ENCODE data around the gene KLC4.

Gene KLC4

DNA sequence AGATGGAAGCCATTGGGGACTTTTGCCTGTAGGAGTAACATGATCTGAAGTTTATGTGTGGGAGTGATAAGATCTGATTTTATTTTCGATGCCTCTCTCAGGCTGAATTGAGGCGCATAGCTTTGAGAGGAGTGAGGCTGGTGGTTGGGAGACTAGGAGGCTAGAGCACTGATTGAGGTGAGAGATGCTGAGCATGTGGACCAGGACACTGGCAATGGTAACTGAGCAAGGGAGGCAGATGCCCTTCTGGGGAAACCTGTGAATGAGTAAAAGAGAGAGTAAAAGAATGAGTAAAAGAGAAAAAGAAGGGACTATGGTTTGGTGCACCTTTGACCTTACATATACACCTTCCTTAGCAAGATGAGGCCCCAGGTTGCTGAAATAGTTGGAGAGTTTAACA is 35.0 kb upstream of the KLC4 start:
- TF ChIP-seq, protein P1, sequence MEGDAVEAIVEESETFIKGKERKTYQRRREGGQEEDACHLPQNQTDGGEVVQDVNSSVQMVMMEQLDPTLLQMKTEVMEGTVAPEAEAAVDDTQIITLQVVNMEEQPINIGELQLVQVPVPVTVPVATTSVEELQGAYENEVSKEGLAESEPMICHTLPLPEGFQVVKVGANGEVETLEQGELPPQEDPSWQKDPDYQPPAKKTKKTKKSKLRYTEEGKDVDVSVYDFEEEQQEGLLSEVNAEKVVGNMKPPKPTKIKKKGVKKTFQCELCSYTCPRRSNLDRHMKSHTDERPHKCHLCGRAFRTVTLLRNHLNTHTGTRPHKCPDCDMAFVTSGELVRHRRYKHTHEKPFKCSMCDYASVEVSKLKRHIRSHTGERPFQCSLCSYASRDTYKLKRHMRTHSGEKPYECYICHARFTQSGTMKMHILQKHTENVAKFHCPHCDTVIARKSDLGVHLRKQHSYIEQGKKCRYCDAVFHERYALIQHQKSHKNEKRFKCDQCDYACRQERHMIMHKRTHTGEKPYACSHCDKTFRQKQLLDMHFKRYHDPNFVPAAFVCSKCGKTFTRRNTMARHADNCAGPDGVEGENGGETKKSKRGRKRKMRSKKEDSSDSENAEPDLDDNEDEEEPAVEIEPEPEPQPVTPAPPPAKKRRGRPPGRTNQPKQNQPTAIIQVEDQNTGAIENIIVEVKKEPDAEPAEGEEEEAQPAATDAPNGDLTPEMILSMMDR (IDR thresholded peaks at IDR 0.05; ENCODE audit: low read depth, low read length, missing control alignments): no peak
- no peak for DNase-seq (ENCODE audit: extremely low read depth, low read depth)
- no peak overlapping the region for H3K4me3 ChIP-seq (replicated peaks; ENCODE audit: low read depth, low read length)

DNA sequence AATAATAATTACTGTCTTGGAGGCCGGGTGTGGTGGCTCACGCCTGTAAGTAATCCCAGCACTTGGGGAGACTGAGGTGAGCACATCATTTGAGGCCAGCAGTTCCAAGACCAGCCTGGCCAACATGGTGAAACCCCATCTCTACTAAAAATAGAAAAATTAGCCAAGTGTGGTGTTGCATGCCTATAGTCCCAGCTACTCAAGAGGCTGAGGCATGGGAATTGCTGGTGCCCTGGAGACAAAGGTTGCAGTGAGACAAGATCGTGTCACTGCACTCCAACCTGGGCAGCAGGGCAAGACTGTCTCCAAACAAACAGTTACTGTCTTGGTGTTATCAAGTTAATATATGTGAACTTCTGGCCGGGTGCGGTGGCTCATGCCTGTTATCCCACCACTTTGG is 33.1 kb upstream of the KLC4 start:
- TF ChIP-seq, protein P1 (IDR thresholded peaks at IDR 0.05; ENCODE audit: low read depth, low read length, missing control alignments): no peak
- no peak overlapping the region for H3K4me3 ChIP-seq (replicated peaks; ENCODE audit: low read depth, low read length)
- no peak for DNase-seq (ENCODE audit: extremely low read depth, low read depth)

DNA sequence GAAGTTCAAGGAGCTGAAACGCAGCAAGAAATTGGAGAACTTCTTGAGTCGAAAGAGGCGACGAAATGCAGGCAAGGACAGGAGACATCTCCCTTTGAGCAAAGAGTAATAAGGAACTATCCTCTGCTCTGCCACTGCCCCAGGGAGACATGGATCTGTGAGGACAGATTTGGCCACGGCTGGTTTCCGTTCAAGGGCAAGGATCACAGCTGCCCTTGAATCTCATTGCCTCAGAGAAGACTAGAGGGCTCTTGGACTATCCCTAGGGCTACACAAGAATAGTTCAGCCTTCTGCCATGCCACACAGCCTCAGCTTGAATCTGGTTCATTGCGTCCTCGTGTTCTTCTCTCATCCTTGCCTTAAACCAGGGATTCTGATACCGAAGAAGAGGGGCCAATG is 30.3 kb upstream of the KLC4 start:
- DNase-seq (ENCODE audit: extremely low read depth, low read depth): no peak
- no peak overlapping the region for H3K4me3 ChIP-seq (replicated peaks; ENCODE audit: low read depth, low read length)
- TF ChIP-seq, protein P1 (IDR thresholded peaks at IDR 0.05; ENCODE audit: low read depth, low read length, missing control alignments): no peak

DNA sequence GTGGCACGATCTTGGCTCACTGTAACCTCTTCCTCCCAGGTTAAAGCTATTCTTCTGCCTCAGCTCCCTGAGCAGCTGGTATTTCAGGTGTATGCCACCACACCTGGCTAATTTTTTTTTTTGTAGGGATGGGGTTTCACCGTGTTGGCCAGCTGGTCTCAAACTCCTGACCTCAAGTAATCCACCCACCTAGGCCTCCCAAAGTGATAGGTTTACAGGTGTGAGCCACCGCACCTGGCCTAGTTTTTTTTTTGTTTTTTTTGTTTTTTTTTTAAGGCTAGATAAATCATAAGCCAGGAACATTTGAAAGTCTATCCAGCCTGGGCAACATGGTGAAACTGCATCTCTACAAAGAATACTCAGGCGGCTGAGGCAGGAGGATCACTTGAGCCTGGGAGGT is 27.1 kb upstream of the KLC4 start:
- H3K4me3 ChIP-seq (replicated peaks; ENCODE audit: low read depth, low read length): no peak overlapping the region
- TF ChIP-seq, protein P1 (IDR thresholded peaks at IDR 0.05; ENCODE audit: low read depth, low read length, missing control alignments): no peak
- DNase-seq (ENCODE audit: extremely low read depth, low read depth): no peak

DNA sequence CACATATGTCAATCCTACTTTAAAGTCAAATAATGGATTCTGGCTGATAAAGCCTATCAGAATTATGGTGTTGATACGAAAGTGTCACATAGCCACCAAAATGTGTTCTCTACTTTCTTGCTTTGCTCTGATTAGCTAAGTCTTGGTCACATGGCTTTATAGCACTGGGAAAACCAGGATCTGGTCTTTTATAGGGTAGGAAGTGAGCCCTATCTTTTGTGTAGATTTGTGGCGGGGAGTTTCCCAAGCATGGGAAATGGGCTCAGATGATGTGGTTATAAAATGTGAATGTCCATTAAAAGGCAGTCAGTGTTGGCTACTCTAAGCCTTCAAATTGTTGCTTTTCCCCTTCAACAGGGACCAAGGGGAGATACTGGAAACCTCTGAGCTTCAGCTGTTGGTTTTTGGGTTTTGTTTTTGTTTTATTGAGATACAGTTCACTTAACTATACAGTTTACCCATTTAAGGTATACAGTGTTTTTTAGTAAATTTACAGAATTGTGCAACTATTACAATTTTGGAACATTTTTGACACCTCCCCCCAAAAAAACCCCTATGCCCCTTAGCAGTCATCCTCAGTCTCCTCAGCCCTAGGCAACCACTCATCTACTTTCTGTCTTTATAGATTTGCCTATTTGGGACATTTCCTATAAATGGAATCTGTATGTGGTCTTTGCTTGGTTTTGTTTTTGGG is 25.8 kb upstream of the KLC4 start:
- no peak overlapping the region for H3K4me3 ChIP-seq (replicated peaks; ENCODE audit: low read depth, low read length)
- no peak for DNase-seq (ENCODE audit: extremely low read depth, low read depth)
- TF ChIP-seq, protein P1 (IDR thresholded peaks at IDR 0.05; ENCODE audit: low read depth, low read length, missing control alignments): no peak

DNA sequence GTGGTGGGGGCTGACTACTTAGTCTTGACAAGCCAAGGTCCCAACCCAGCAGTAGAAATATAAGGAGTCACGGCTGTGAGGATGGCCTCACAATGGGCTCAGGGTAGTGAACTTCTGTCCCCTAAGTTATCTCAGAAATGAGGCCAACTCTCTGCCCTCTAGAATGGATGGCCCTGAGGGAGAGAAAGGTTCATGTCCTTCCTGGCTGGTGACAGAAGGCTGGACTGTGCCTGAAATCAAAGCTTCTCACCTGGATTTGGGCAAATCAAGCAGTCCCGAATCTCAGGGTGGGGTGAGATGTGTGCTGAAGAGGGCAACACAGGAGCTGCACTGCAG is 25.3 kb upstream of the KLC4 start:
- TF ChIP-seq, protein P1 (IDR thresholded peaks at IDR 0.05; ENCODE audit: low read depth, low read length, missing control alignments): no peak
- DNase-seq (ENCODE audit: extremely low read depth, low read depth): no peak

More for the DNA sequence above, 25.3 kb upstream of the KLC4 start:
- no peak overlapping the region for H3K4me3 ChIP-seq (replicated peaks; ENCODE audit: low read depth, low read length)
